Neural cell (in vitro differentiated cells): ENCODE measurements around the gene C7orf57. TPM values are rescaled to one million over a fixed set of nuclear protein-coding genes. Genes with fewer than 3 reads are reported as not detected.
A peak's percentile ranks its signal among the peaks of the same experiment; 100 is the strongest.

Experiments used
- H2AFZ ChIP-seq: fragments of 200-600, 300-800 bp; sonication (generic), shearing (Covaris generic); 2 replicates; pipeline ENCODE4 v1.6.0; 2014; ENCODE audit warnings: low read depth, mild to moderate bottlenecking, antibody characterized with exemption, low read length, moderate library complexity
- H3F3A ChIP-seq: fragments of 200-600 bp; shearing (Covaris generic); 2 replicates; pipeline ENCODE4 v1.6.1; 2016; ENCODE audit warnings: mild to moderate bottlenecking, moderate library complexity, mixed read lengths, antibody characterized with exemption, low read length; ENCODE audit not compliant: insufficient read depth, poor library complexity, severe bottlenecking
- H3K27ac ChIP-seq: fragments of 200-600, 300-800 bp; sonication (generic), shearing (Covaris generic); 2 replicates; pipeline ENCODE4 v1.5.1; 2014; ENCODE audit warnings: mild to moderate bottlenecking, low read length, moderate library complexity
- H3K27me3 ChIP-seq: fragments of 300-800, 200-600 bp; sonication (generic), shearing (Covaris generic); 2 replicates; pipeline ENCODE4 v1.6.0; 2014; ENCODE audit warnings: mild to moderate bottlenecking, low read depth, low read length, moderate library complexity; ENCODE audit not compliant: insufficient read depth
- H3K36me3 ChIP-seq: fragments of 300-800, 200-600 bp; sonication (generic), shearing (Covaris generic); 2 replicates; pipeline ENCODE4 v1.5.1; 2014; ENCODE audit warnings: mild to moderate bottlenecking, antibody characterized with exemption, low read length, moderate library complexity; ENCODE audit not compliant: insufficient read depth
- H3K4me2 ChIP-seq: fragments of 300-800, 200-600 bp; sonication (generic), shearing (Covaris generic); 2 replicates; pipeline ENCODE4 v1.6.0; 2014; ENCODE audit warnings: mild to moderate bottlenecking, low read length
- H3K4me3 ChIP-seq: fragments of 300-800, 200-600 bp; sonication (generic), shearing (Covaris generic); 2 replicates; pipeline ENCODE4 v1.5.1; 2014; ENCODE audit warnings: mild to moderate bottlenecking, low read length, moderate library complexity
- H3K79me2 ChIP-seq: fragments of 200-600 bp; shearing (Covaris generic); replicated peaks from 2 replicates; pipeline ENCODE4 v1.6.0; 2014; ENCODE audit warnings: mild to moderate bottlenecking, low read length, moderate library complexity; ENCODE audit not compliant: insufficient read depth
- H3K9ac ChIP-seq: fragments of 300-800, 200-600 bp; sonication (generic), shearing (Covaris generic); 2 replicates; pipeline ENCODE4 v1.6.1; 2016; ENCODE audit warnings: mild to moderate bottlenecking, low read length, mixed read lengths
- H3K9me2 ChIP-seq: fragments of 200-600 bp; shearing (Covaris generic); 2 replicates; pipeline ENCODE4 v1.6.1; 2016; ENCODE audit warnings: mild to moderate bottlenecking, low read length, mixed read lengths; ENCODE audit not compliant: insufficient read depth
- H3K9me3 ChIP-seq: fragments of 200-600, 300-800 bp; sonication (generic), shearing (Covaris generic); 2 replicates; pipeline ENCODE4 v1.6.1; 2016; ENCODE audit warnings: mild to moderate bottlenecking, mixed run types, low read length, moderate library complexity, mixed read lengths
- H4K20me1 ChIP-seq: fragments of 200-600 bp; shearing (Covaris generic); 2 replicates; pipeline ENCODE4 v1.6.1; 2016; ENCODE audit warnings: mild to moderate bottlenecking, mixed run types; ENCODE audit not compliant: insufficient read depth
- EP300 ChIP-seq: fragments of 450-650 bp; conservative IDR thresholded peaks from 2 replicates; pipeline ENCODE4 v1.6.1; 2014; ENCODE audit warnings: antibody characterized with exemption, mild to moderate bottlenecking, moderate library complexity; ENCODE audit not compliant: poor library complexity, severe bottlenecking
- EZH2 ChIP-seq: fragments of 200-600, 300-800 bp; shearing (Covaris generic), sonication (generic); IDR thresholded peaks from 2 replicates; pipeline ENCODE4 v1.6.1; 2014; ENCODE audit warnings: antibody characterized with exemption, low read length, borderline replicate concordance, mild to moderate bottlenecking; ENCODE audit not compliant: insufficient read depth, poor library complexity, severe bottlenecking
- MXI1 ChIP-seq: fragments of 450-650 bp; conservative IDR thresholded peaks from 2 replicates; pipeline ENCODE4 v1.6.1; 2014; ENCODE audit warnings: antibody characterized with exemption, mild to moderate bottlenecking; ENCODE audit not compliant: poor library complexity, severe bottlenecking
- POLR2AphosphoS5 ChIP-seq: IDR thresholded peaks from 2 replicates; pipeline ENCODE4 v1.6.1; 2012
- RAD21 ChIP-seq: fragments of 450-650 bp; conservative IDR thresholded peaks from 2 replicates; pipeline ENCODE4 v1.6.1; 2014; ENCODE audit warnings: antibody characterized with exemption, mild to moderate bottlenecking, moderate library complexity
- SMC3 ChIP-seq: fragments of 450-650 bp; conservative IDR thresholded peaks from 2 replicates; pipeline ENCODE4 v1.6.1; 2014; ENCODE audit warnings: antibody characterized with exemption, mild to moderate bottlenecking, moderate library complexity; ENCODE audit not compliant: poor library complexity
- TAF1 ChIP-seq: IDR thresholded peaks from 2 replicates; pipeline ENCODE4 v1.6.1; 2012; ENCODE audit warnings: low read depth
- polyA plus RNA-seq: library from polyadenylated mRNA; depleted of rRNA; stranded (reverse); fragments of >200 nt; gene quantifications from 2 replicates; pipeline ENCODE4 v1.2.3, GENCODE V29; 2014
- TF ChIP-seq, protein P1 (sequence below): fragments of 450-650 bp; IDR thresholded peaks from 2 replicates; pipeline ENCODE4 v1.5.1; 2014; ENCODE audit warnings: antibody characterized with exemption, mild to moderate bottlenecking, moderate library complexity; ENCODE audit not compliant: poor library complexity, severe bottlenecking
- TF ChIP-seq, protein P2 (sequence below): IDR thresholded peaks from 2 replicates; pipeline ENCODE4 v1.6.1; 2012; ENCODE audit warnings: borderline replicate concordance

C7orf57 gene
- polyA plus RNA-seq, 1 donor from 2014 or later: not detected

DNA sequence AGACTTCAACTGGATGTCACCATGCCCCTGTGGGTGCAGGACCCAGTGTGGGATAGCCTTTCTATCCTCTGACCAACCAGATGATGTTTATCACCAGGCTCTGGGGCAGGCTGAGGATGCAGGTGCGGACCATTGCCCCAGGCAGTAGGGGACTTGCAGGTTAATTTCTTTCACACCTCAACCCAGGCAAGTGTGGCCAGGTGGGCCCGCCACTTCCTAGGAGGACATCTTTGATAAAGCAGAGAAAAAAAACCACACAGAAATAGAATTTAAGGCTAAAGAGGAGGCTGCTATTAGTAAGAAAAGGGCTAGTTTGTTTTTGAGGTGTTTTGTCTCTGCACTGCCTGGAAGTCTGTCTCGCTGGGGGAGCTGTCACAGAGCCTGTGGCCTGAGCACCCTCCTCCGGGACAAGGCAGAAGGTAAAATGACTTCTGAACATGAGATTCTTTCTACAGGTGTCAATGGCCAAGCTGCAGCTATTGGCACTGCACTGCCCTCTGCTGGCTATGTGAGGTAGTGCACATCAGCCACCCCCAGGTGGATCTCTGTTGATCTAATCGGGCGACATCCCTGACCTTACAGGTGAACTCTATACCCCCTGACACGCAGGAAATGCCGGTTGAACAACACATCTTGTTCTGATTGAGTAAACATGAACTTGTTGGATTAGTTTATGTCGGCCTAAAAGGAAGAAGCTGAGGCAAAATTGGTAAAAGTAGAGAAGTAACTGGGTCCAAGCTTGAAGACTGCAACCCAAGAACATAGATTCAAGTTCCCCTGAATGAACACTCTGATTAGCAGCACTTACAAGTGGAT is 74.7 kb downstream of the C7orf57 start:
- Histone ChIP-seq H3K27ac (no peak overlapping the region), H3K36me3 (no peaks in the 10 kb centered on the region), H3K4me3 (no peak overlapping the region), H2AFZ (no peak overlapping the region), H3K4me2 (no peak overlapping the region), H4K20me1 (no peaks in the 10 kb centered on the region), H3K9me3 (no peaks in the 10 kb centered on the region), H3K27me3 (no peaks in the 10 kb centered on the region), H3K9me2 (no peaks in the 10 kb centered on the region), H3F3A (no peaks in the 10 kb centered on the region), H3K9ac (no peak overlapping the region), H3K79me2 (no peaks in the 10 kb centered on the region)
- no peak for TF ChIP-seq MXI1
- peak; percentile 88 for TF ChIP-seq RAD21
- TF ChIP-seq SMC3: peak; percentile 90
- TF ChIP-seq, protein P1, sequence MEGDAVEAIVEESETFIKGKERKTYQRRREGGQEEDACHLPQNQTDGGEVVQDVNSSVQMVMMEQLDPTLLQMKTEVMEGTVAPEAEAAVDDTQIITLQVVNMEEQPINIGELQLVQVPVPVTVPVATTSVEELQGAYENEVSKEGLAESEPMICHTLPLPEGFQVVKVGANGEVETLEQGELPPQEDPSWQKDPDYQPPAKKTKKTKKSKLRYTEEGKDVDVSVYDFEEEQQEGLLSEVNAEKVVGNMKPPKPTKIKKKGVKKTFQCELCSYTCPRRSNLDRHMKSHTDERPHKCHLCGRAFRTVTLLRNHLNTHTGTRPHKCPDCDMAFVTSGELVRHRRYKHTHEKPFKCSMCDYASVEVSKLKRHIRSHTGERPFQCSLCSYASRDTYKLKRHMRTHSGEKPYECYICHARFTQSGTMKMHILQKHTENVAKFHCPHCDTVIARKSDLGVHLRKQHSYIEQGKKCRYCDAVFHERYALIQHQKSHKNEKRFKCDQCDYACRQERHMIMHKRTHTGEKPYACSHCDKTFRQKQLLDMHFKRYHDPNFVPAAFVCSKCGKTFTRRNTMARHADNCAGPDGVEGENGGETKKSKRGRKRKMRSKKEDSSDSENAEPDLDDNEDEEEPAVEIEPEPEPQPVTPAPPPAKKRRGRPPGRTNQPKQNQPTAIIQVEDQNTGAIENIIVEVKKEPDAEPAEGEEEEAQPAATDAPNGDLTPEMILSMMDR: peak; percentile 93
- TF ChIP-seq EP300: no peak
- TF ChIP-seq POLR2AphosphoS5: no peak

GRCh38 chr7:48110868-48111267 is 75.5 kb downstream of the C7orf57 start:
- Histone ChIP-seq H3K9ac (no peak overlapping the region), H3K4me3 (no peak overlapping the region), H3K4me2 (no peak overlapping the region), H3K9me2 (no peaks in the 10 kb centered on the region), H3K36me3 (no peaks in the 10 kb centered on the region), H3K79me2 (no peaks in the 10 kb centered on the region), H4K20me1 (no peaks in the 10 kb centered on the region), H3K27me3 (no peaks in the 10 kb centered on the region), H3K27ac (no peak overlapping the region), H3K9me3 (no peaks in the 10 kb centered on the region), H2AFZ (no peak overlapping the region), H3F3A (no peaks in the 10 kb centered on the region)
- TF ChIP-seq MXI1 (no peak), EP300 (no peak), EZH2 (no peak), RAD21 (no peak), TAF1 (no peak), POLR2AphosphoS5 (no peak), SMC3 (no peak)
- TF ChIP-seq, protein P2, sequence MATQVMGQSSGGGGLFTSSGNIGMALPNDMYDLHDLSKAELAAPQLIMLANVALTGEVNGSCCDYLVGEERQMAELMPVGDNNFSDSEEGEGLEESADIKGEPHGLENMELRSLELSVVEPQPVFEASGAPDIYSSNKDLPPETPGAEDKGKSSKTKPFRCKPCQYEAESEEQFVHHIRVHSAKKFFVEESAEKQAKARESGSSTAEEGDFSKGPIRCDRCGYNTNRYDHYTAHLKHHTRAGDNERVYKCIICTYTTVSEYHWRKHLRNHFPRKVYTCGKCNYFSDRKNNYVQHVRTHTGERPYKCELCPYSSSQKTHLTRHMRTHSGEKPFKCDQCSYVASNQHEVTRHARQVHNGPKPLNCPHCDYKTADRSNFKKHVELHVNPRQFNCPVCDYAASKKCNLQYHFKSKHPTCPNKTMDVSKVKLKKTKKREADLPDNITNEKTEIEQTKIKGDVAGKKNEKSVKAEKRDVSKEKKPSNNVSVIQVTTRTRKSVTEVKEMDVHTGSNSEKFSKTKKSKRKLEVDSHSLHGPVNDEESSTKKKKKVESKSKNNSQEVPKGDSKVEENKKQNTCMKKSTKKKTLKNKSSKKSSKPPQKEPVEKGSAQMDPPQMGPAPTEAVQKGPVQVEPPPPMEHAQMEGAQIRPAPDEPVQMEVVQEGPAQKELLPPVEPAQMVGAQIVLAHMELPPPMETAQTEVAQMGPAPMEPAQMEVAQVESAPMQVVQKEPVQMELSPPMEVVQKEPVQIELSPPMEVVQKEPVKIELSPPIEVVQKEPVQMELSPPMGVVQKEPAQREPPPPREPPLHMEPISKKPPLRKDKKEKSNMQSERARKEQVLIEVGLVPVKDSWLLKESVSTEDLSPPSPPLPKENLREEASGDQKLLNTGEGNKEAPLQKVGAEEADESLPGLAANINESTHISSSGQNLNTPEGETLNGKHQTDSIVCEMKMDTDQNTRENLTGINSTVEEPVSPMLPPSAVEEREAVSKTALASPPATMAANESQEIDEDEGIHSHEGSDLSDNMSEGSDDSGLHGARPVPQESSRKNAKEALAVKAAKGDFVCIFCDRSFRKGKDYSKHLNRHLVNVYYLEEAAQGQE: no peak
- TF ChIP-seq, protein P1: no peak

Other genes starting within 250 kb of the C7orf57 start
- 0.28 and 2.0 TPM in 2 replicates for gene PKD1L1, start 87.1 kb upstream of the C7orf57 start, polyA plus RNA-seq
- 17.4 and 30.4 TPM in 2 replicates for gene HUS1, start 55.9 kb upstream of the C7orf57 start, polyA plus RNA-seq
- not detected in 2 replicates for gene SUN3, start 6.4 kb upstream of the C7orf57 start, polyA plus RNA-seq
- 19.5 and 22.1 TPM in 2 replicates for gene UPP1, start 53.7 kb downstream of the C7orf57 start, polyA plus RNA-seq
- gene ABCA13, start 135.9 kb downstream of the C7orf57 start, polyA plus RNA-seq: 0.20 TPM in 1 of 2 replicates, not detected in the other